C4-2B (cell line): Measurements from ENCODE around the gene ZDHHC4.

ENCODE experiments used
- CTCF ChIP-seq: fragments of 450-650 bp; conservative IDR thresholded peaks from 2 replicates; pipeline ENCODE4 v1.5.1; 2017; ENCODE audit warnings: mild to moderate bottlenecking
- ZFX ChIP-seq: fragments of 450-650 bp; IDR thresholded peaks from 2 replicates; pipeline ENCODE4 v1.6.1; 2017

GRCh38 chr7:6614953-6615722, 37.9 kb downstream of the ZDHHC4 start, which contains the start of gene ZNF853:
- no peak for TF ChIP-seq CTCF
- no peak for TF ChIP-seq ZFX
